Astrocyte (in vitro differentiated cells and primary cell): Measurements from ENCODE around the gene UCK1. TPM values are rescaled to one million over a fixed set of nuclear protein-coding genes. Genes with fewer than 3 reads are reported as not detected.

Source experiments
- DNase-seq: peaks from one replicate; pipeline ENCODE4 v3.0.0-alpha.2; 2010; ENCODE audit warnings: low read depth
- FAIRE-seq: peaks from 2 replicates; lab custom pipeline; 2011; peaks lifted over from hg19 to GRCh38; lab: Jason Lieb, UNC
- H2AFZ ChIP-seq: 2 replicates; pipeline ENCODE4 v1.6.0; 2012; ENCODE audit warnings: low read depth, low read length, inconsistent platforms
- H3K27ac ChIP-seq: 2 replicates; pipeline ENCODE4 v1.5.1; 2011; ENCODE audit warnings: low read depth, low read length, inconsistent platforms
- H3K27me3 ChIP-seq: 2 replicates; pipeline ENCODE4 v1.6.0; 2011; ENCODE audit warnings: low read length, inconsistent platforms; ENCODE audit not compliant: insufficient read depth
- H3K36me3 ChIP-seq: 2 replicates; pipeline ENCODE4 v1.5.1; 2011; ENCODE audit warnings: low read length, inconsistent platforms; ENCODE audit not compliant: insufficient read depth
- H3K4me1 ChIP-seq: 2 replicates; pipeline ENCODE4 v1.5.1; 2011; ENCODE audit warnings: low read length, inconsistent platforms; ENCODE audit not compliant: insufficient read depth
- H3K4me2 ChIP-seq: 2 replicates; pipeline ENCODE4 v1.6.0; 2012; ENCODE audit warnings: low read length, inconsistent platforms
- H3K4me3 ChIP-seq: 2 replicates; pipeline ENCODE4 v1.5.1; 2011; ENCODE audit warnings: low read depth, mild to moderate bottlenecking, low read length, inconsistent platforms; ENCODE audit not compliant: insufficient read depth
- H3K79me2 ChIP-seq: 2 replicates; pipeline ENCODE4 v1.6.0; 2012; ENCODE audit warnings: mild to moderate bottlenecking, low read length, inconsistent platforms; ENCODE audit not compliant: insufficient read depth
- H3K9ac ChIP-seq: 2 replicates; pipeline ENCODE4 v1.6.0; 2012; ENCODE audit warnings: mild to moderate bottlenecking, low read length, inconsistent platforms
- H3K9me3 ChIP-seq: 2 replicates; pipeline ENCODE4 v1.5.1; 2012; ENCODE audit warnings: low read depth, mild to moderate bottlenecking, low read length, inconsistent platforms; ENCODE audit not compliant: insufficient read depth
- H4K20me1 ChIP-seq: 2 replicates; pipeline ENCODE4 v1.6.0; 2012; ENCODE audit warnings: low read length, inconsistent platforms; ENCODE audit not compliant: insufficient read depth
- H3K27ac Mint-ChIP-seq: one replicate; pipeline ENCODE4 v1.8.0; 2021; ENCODE audit warnings: mild to moderate bottlenecking, mixed read lengths; ENCODE audit not compliant: unreplicated experiment
- H3K27me3 Mint-ChIP-seq: one replicate; pipeline ENCODE4 v1.8.0; 2021; ENCODE audit warnings: low read depth, mixed read lengths; ENCODE audit not compliant: unreplicated experiment
- H3K36me3 Mint-ChIP-seq: one replicate; pipeline ENCODE4 v1.8.0; 2021; ENCODE audit warnings: low read depth, mixed read lengths; ENCODE audit not compliant: unreplicated experiment
- H3K4me1 Mint-ChIP-seq: one replicate; pipeline ENCODE4 v1.8.0; 2021; ENCODE audit warnings: low read depth, mixed read lengths; ENCODE audit not compliant: unreplicated experiment
- H3K4me3 Mint-ChIP-seq: one replicate; pipeline ENCODE4 v1.8.0; 2021; ENCODE audit warnings: mild to moderate bottlenecking, moderate library complexity, mixed read lengths; ENCODE audit not compliant: unreplicated experiment
- H3K9me3 Mint-ChIP-seq: one replicate; pipeline ENCODE4 v1.8.0; 2021; ENCODE audit warnings: mild to moderate bottlenecking, mixed read lengths; ENCODE audit not compliant: unreplicated experiment
- CTCF ChIP-seq: IDR thresholded peaks from 2 replicates; pipeline ENCODE4 v1.5.1; 2011; ENCODE audit warnings: low read depth, mild to moderate bottlenecking, inconsistent platforms, low read length, moderate library complexity; ENCODE audit not compliant: insufficient read depth
- EZH2 ChIP-seq: IDR thresholded peaks from 2 replicates; pipeline ENCODE4 v1.6.1; 2012; ENCODE audit warnings: mild to moderate bottlenecking, low read length, inconsistent platforms; ENCODE audit not compliant: insufficient read depth
- total RNA-seq: library from RNA; stranded (reverse); gene quantifications from 2 replicates; pipeline ENCODE4 v1.2.1, GENCODE V29; 2021

Gene UCK1
- total RNA-seq, 1 donor from 2014 or later: 15.4 TPM

GRCh38 chr9:131523451-131524435 lies 7.3 kb downstream of the UCK1 start:
- H3K4me2 ChIP-seq: no peak overlapping the region
- H3K27me3 ChIP-seq: no peaks in the 10 kb centered on the region
- DNase-seq: no peak
- no peak overlapping the region for H3K4me3 ChIP-seq
- no peak overlapping the region for H3K9ac ChIP-seq
- H3K79me2 ChIP-seq: no peaks in the 10 kb centered on the region
- FAIRE-seq: no peak
- Mint-ChIP-seq H3K27ac (peak overlapping the region; percentile 90), H3K9me3 (no peaks in the 10 kb centered on the region), H3K36me3 (peaks cover 26% of the 10 kb centered on the region), H3K4me3 (no peak overlapping the region), H3K4me1 (peaks cover 13% of the 10 kb centered on the region), H3K27me3 (no peaks in the 10 kb centered on the region)
- TF ChIP-seq EZH2: no peak
- TF ChIP-seq CTCF: no peak
- peaks cover 2% of the 10 kb centered on the region for H3K4me1 ChIP-seq
- H4K20me1 ChIP-seq: peaks cover 7% of the 10 kb centered on the region
- H2AFZ ChIP-seq: no peak overlapping the region
- no peak overlapping the region for H3K27ac ChIP-seq
- H3K9me3 ChIP-seq: no peaks in the 10 kb centered on the region
- peaks cover 20% of the 10 kb centered on the region for H3K36me3 ChIP-seq

- H3K27me3 ChIP-seq: no peaks in the 10 kb centered on the region
- H4K20me1 ChIP-seq: peaks cover 3% of the 10 kb centered on the region
- H3K27me3 Mint-ChIP-seq: no peaks in the 10 kb centered on the region
- H3K9ac ChIP-seq: no peak overlapping the region
- H3K9me3 Mint-ChIP-seq: no peaks in the 10 kb centered on the region
- TF ChIP-seq CTCF: no peak
- TF ChIP-seq EZH2: no peak
- no peak for DNase-seq
- H3K4me3 ChIP-seq: no peak overlapping the region
- no peak overlapping the region for H3K4me3 Mint-ChIP-seq
- peaks cover 2% of the 10 kb centered on the region for H3K4me1 ChIP-seq
- no peak overlapping the region for H2AFZ ChIP-seq
- peaks cover 26% of the 10 kb centered on the region for H3K36me3 ChIP-seq
- H3K27ac Mint-ChIP-seq: peak overlapping the region; percentile 47
- H3K27ac ChIP-seq: no peak overlapping the region
- H3K9me3 ChIP-seq: no peaks in the 10 kb centered on the region
- no peaks in the 10 kb centered on the region for H3K79me2 ChIP-seq
- H3K4me2 ChIP-seq: no peak overlapping the region
- FAIRE-seq: no peak
- H3K36me3 Mint-ChIP-seq: peaks cover 28% of the 10 kb centered on the region
- H3K4me1 Mint-ChIP-seq: peaks cover 11% of the 10 kb centered on the region
These were observed 8.0 kb downstream of the UCK1 start for GRCh38 chr9:131523086-131523388.
